Measurements from ENCODE around the gene TNFRSF21. TPM values are rescaled to one million over a fixed set of nuclear protein-coding genes. Genes with fewer than 3 reads are reported as not detected.

TNFRSF21 gene
- polyA plus RNA-seq, 3 donors: 9.1 to 61.7 (median 24.4) TPM

GRCh38 chr6:47202644-47203205 is 107.0 kb downstream of the TNFRSF21 start:
- no peak overlapping the region for H3K27ac ChIP-seq (ENCODE audit: low read depth, low read length)
- WGBS, 3 donors: 78 to 85% (median 83%) methylated on average over 2 of the region's 2 CpGs

GRCh38 chr6:47200536-47201334 is 109.0 kb downstream of the TNFRSF21 start:
- H3K27ac ChIP-seq (ENCODE audit: low read depth, low read length): no peak overlapping the region
- 70 to 89% (median 88%) methylated on average over 3 of the region's 3 CpGs for WGBS, 3 donors

DNA sequence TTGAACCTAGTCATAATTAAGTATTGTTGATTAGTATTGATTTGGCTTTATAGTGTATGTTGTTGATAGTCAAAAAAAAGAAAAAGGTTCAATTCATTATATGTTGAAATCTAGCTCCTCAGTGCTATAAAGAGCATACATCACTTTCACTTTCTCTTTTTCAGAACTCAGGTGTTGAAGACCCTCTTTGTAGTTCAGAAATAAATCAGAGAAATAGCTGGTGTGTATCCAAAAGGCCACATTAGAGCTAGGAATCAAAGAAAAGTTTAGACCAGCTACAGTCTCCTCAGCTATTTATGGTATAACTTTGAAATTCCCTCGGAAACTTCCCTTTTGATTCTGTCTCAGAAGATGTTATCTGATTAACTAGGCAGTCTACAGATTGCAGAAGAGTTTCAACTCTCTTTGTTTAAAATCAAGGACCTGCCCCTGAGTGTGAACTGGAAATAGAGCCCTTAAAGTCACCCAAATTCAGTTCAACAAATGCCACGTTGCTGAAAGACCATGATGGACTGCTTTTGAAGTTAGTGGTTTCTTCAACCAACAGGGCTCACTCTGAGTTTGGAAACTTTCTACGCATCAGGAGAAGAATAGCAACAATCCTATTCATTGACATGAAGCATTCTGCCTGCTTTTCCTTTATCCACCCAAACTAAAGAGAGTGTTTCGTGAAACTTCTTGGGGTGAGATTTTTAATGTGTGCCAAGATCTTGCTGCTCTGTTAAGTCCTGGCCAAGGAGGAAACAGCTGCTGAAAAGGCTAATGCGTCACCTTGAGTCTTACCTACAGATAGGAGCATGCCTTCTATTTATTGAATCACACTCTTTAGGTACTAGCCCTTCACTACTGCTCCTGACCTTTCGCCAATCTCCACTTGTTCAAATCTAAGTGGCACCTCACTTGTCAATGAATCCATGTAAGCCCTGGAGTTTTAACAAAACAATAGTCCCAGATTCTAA is 111.7 kb downstream of the TNFRSF21 start:
- 64 to 70% (median 67%) methylated on average over 6 of the region's 6 CpGs for WGBS, 3 donors
- no peak overlapping the region for H3K27ac ChIP-seq (ENCODE audit: low read depth, low read length)

DNA sequence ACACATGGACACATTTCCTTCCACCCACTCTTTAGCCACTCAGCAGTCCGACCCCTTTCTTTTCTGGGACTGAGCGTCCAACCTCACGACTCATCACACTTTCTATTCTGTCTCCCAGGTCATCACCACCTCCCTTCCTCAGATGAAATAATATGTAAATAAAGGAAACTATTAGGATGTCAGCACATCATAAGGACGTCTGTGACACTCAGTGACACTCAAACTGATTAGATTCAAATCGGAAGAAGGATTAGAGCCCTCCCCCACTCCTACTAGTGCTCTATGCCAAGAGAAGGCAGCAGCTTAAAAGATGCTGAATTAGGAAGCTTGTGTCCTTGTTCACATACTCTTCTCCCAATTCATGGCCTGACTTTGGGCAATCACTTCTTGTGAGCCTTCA is 113.6 kb downstream of the TNFRSF21 start:
- 82 to 87% (median 84%) methylated on average over 5 of the region's 5 CpGs for WGBS, 3 donors
- H3K27ac ChIP-seq (ENCODE audit: low read depth, low read length): no peak overlapping the region

- no peak overlapping the region for H3K27ac ChIP-seq (ENCODE audit: low read depth, low read length)
- WGBS, 3 donors: 56 to 77% (median 60%) methylated on average over 4 of the region's 4 CpGs
These were observed 114.6 kb downstream of the TNFRSF21 start for GRCh38 chr6:47195011-47195650.

DNA sequence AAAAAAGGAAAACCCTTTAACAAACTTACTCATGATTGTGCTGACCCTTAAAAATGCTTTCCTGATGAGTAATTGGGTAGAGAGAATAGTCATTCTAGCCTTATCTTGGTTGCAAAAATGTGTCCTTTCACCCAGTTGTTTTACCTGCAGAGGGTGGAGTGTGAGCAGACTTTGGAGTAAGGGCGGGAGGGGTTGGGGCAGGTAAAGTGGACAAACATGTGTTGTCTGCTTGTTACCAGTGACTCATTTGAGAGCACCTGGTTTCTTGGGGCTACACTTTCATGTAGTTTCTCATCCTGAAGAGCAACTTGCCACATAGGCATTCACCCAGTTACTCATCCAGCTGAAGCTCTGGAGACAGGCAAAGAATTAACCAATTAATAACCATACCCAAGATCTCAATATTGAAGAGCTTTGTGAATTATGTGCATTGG is 121.1 kb downstream of the TNFRSF21 start:
- H3K27ac ChIP-seq (ENCODE audit: low read depth, low read length): no peak overlapping the region
- WGBS, 3 donors: 79 to 94% (median 90%) methylated on average over 1 of the region's 1 CpG

GRCh38 chr6:47187893-47188587 is 121.7 kb downstream of the TNFRSF21 start:
- no peak overlapping the region for H3K27ac ChIP-seq (ENCODE audit: low read depth, low read length)
- 88 to 93% (median 92%) methylated on average over 5 of the region's 5 CpGs for WGBS, 3 donors

DNA sequence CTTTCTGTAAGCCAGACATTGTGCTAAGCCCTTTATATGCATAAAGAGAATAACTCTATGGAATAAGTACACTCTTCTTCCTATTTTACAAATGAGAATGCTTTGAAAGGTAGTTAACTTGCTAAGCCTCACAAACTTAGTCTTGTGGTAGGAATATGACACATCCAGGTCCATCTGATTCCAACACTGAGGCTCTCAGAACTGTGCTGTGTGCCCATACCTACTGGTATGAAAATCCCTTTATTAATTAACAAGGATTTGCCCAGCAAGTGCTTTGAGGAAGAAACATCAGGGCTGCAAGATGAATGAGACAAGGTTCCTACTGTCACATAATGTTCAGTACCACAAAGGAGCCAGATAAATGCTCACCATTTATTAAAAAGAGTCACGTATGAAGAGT is 122.6 kb downstream of the TNFRSF21 start:
- WGBS, 3 donors: 78 to 98% (median 91%) methylated on average over 1 of the region's 1 CpG
- H3K27ac ChIP-seq (ENCODE audit: low read depth, low read length): no peak overlapping the region

DNA sequence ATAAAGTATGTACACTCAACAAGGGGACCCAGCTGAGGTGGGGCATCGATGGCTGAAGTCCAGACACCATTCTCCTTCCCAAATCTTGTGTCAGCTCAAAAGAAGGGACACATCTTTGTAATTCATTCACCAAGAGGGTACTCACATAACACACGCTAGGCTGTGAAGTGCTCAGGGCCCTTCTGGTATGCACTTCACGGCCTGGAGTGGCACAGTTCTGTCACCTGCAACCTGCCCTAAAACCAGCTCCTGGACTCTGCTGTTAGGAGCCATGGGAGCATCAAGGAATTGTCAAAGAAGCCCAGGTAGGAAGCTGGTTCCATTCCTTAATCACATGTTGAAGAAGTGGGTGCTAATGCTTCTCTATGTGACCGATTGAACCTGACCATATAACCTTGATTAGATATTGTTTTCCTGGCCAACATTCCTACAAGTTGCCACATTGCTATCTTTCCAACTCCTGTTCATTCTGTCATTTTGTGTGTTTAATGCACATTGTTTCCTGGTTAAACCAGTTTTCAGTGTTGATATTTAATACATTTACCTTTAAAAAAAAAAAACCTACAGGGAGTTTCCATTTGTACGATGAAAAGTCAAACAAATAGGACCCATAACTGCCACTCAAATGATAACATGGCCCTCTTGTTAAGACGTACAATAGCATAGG is 127.3 kb downstream of the TNFRSF21 start:
- 54 to 88% (median 84%) methylated on average over 6 of the region's 6 CpGs for WGBS, 3 donors
- H3K27ac ChIP-seq (ENCODE audit: low read depth, low read length): no peak overlapping the region

DNA sequence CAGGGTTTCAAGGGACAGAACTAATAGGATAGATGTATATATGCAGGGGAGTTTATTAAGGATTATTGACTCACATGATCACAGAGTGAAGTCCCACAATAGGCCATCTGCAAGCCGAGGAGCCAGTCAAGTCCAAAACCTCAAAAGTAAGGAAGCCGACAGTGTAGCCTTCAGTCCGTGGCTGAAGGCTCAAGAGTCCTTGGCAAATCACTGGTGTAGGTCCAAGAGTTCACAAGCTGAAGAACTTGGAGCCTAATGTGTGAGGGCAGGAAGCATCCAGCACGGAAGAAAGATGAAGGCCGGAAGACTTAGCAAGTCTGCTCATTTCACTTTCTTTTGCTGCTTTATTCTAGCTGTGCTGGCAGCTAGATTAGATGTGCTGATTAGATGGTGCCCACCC is 128.0 kb downstream of the TNFRSF21 start:
- H3K27ac ChIP-seq (ENCODE audit: low read depth, low read length): no peak overlapping the region
- WGBS, 3 donors: 85 to 92% (median 89%) methylated on average over 5 of the region's 5 CpGs

Other genes with a start within 250 kb of the TNFRSF21 start
- gene CD2AP, start 167.9 kb upstream of the TNFRSF21 start, polyA plus RNA-seq: 10 to 100 TPM in 2 of 3 donors, 1 to 10 TPM in 1; 8.1 to 11.9 (median 10.0) TPM

Measured in adipose tissue (tissue), 3 donors.